HepG2 (cell line): ENCODE measurements around the gene CDK14.

Experiments
- CREB1 ChIP-seq, 2 experiments: fragments of 450-650 bp in 1 of 2; IDR thresholded peaks; 2 replicates each; pipeline ENCODE4 v1.6.1; 2016 to 2017; ENCODE audit warnings: control low read depth in 1 of 2, mild to moderate bottlenecking in 1 of 2, missing compliant biosample characterization in 1 of 2, missing genetic modification characterization in 1 of 2
- NPAS2 ChIP-seq: sonication (generic); formaldehyde crosslinking; IDR thresholded peaks from 2 replicates; pipeline ENCODE4 v1.8.0; 2022; ENCODE audit warnings: mild to moderate bottlenecking, missing genetic modification reagents, borderline replicate concordance
- RAD51 ChIP-seq: fragments of 450-650 bp; IDR thresholded peaks from 2 replicates; pipeline ENCODE4 v1.6.1; 2016; ENCODE audit warnings: borderline replicate concordance
- RFXAP ChIP-seq: sonication (generic); formaldehyde crosslinking; IDR thresholded peaks from 2 replicates; pipeline ENCODE4 v1.4.0; 2020; ENCODE audit warnings: missing genetic modification reagents, borderline replicate concordance
- ZBTB34 ChIP-seq: sonication (generic); formaldehyde crosslinking; IDR thresholded peaks from 2 replicates; pipeline ENCODE4 v1.8.0; 2022; ENCODE audit warnings: mild to moderate bottlenecking, missing genetic modification reagents
- ZKSCAN1 ChIP-seq: fragments of 150-350 bp; IDR thresholded peaks from 2 replicates; pipeline ENCODE4 v1.6.1; 2014; ENCODE audit warnings: low read length
- ZMYM3 ChIP-seq: sonication (generic); formaldehyde crosslinking; IDR thresholded peaks from 2 replicates; pipeline ENCODE4 v1.5.1; 2020; ENCODE audit warnings: mild to moderate bottlenecking, missing genetic modification reagents
- ZNF83 ChIP-seq: sonication (generic); formaldehyde crosslinking; IDR thresholded peaks from 2 replicates; pipeline ENCODE4 v1.4.0; 2020; ENCODE audit warnings: missing genetic modification reagents, mild to moderate bottlenecking, borderline replicate concordance
- TF ChIP-seq, protein P1 (sequence below): sonication (generic); formaldehyde crosslinking; conservative IDR thresholded peaks from 2 replicates; pipeline ENCODE4 v1.4.0; 2020; ENCODE audit warnings: missing genetic modification reagents
- TF ChIP-seq, protein P2 (sequence below): sonication (generic); formaldehyde crosslinking; IDR thresholded peaks from 2 replicates; pipeline ENCODE4 v1.5.1; 2020; ENCODE audit warnings: mild to moderate bottlenecking, missing genetic modification reagents, moderate library complexity
- TF ChIP-seq, protein P3 (sequence below): sonication (generic); formaldehyde crosslinking; IDR thresholded peaks from 2 replicates; pipeline ENCODE4 v1.5.0; 2020; ENCODE audit warnings: mild to moderate bottlenecking, missing genetic modification reagents, moderate library complexity
- TF ChIP-seq, protein P4 (sequence below): IDR thresholded peaks from 2 replicates; pipeline ENCODE4 v1.6.1; 2016

DNA sequence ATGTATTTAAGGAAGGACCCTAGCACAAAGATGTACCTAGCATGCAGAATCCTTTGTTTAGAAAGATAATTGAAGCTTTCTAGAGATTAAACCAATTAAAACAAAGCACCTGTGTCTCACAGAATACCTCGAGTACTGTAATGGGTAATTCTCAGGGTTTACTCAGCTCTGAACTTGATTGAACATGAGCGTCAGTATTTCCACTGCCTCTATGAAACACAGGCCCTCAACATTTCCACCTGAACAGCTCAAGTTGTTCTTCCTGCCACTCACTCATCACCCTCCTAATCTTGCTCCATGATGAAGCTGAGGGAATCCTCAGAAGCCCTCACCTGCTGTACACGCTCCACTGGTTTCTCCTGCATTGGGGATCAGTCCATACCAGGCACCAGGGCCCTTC, 634.4 kb downstream of the CDK14 start:
- no peak for TF ChIP-seq ZKSCAN1
- TF ChIP-seq, protein P1, sequence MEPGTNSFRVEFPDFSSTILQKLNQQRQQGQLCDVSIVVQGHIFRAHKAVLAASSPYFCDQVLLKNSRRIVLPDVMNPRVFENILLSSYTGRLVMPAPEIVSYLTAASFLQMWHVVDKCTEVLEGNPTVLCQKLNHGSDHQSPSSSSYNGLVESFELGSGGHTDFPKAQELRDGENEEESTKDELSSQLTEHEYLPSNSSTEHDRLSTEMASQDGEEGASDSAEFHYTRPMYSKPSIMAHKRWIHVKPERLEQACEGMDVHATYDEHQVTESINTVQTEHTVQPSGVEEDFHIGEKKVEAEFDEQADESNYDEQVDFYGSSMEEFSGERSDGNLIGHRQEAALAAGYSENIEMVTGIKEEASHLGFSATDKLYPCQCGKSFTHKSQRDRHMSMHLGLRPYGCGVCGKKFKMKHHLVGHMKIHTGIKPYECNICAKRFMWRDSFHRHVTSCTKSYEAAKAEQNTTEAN (CRISPR knock-in tag): no peak
- no peak for TF ChIP-seq ZMYM3 (CRISPR knock-in tag)
- no peak for TF ChIP-seq ZNF83 (CRISPR knock-in tag)
- no peak for TF ChIP-seq ZBTB34 (CRISPR knock-in tag)
- TF ChIP-seq RFXAP (CRISPR knock-in tag): no peak
- TF ChIP-seq, protein P2, sequence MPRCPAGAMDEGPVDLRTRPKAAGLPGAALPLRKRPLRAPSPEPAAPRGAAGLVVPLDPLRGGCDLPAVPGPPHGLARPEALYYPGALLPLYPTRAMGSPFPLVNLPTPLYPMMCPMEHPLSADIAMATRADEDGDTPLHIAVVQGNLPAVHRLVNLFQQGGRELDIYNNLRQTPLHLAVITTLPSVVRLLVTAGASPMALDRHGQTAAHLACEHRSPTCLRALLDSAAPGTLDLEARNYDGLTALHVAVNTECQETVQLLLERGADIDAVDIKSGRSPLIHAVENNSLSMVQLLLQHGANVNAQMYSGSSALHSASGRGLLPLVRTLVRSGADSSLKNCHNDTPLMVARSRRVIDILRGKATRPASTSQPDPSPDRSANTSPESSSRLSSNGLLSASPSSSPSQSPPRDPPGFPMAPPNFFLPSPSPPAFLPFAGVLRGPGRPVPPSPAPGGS (CRISPR knock-in tag): no peak
- no peak for TF ChIP-seq CREB1 (IDR thresholded peaks at IDR 0.05)
- TF ChIP-seq CREB1 (CRISPR knock-in tag; IDR thresholded peaks at IDR 0.05): no peak
- no peak for TF ChIP-seq NPAS2 (CRISPR knock-in tag)
- TF ChIP-seq, protein P3, sequence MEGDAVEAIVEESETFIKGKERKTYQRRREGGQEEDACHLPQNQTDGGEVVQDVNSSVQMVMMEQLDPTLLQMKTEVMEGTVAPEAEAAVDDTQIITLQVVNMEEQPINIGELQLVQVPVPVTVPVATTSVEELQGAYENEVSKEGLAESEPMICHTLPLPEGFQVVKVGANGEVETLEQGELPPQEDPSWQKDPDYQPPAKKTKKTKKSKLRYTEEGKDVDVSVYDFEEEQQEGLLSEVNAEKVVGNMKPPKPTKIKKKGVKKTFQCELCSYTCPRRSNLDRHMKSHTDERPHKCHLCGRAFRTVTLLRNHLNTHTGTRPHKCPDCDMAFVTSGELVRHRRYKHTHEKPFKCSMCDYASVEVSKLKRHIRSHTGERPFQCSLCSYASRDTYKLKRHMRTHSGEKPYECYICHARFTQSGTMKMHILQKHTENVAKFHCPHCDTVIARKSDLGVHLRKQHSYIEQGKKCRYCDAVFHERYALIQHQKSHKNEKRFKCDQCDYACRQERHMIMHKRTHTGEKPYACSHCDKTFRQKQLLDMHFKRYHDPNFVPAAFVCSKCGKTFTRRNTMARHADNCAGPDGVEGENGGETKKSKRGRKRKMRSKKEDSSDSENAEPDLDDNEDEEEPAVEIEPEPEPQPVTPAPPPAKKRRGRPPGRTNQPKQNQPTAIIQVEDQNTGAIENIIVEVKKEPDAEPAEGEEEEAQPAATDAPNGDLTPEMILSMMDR (CRISPR knock-in tag): no peak
- TF ChIP-seq RAD51: no peak
- TF ChIP-seq, protein P4, sequence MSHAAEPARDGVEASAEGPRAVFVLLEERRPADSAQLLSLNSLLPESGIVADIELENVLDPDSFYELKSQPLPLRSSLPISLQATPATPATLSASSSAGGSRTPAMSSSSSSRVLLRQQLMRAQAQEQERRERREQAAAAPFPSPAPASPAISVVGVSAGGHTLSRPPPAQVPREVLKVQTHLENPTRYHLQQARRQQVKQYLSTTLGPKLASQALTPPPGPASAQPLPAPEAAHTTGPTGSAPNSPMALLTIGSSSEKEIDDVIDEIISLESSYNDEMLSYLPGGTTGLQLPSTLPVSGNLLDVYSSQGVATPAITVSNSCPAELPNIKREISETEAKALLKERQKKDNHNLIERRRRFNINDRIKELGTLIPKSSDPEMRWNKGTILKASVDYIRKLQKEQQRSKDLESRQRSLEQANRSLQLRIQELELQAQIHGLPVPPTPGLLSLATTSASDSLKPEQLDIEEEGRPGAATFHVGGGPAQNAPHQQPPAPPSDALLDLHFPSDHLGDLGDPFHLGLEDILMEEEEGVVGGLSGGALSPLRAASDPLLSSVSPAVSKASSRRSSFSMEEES (CRISPR knock-in tag): no peak
